ENCODE results near the gene PPIL1. TPM values are rescaled to one million over a fixed set of nuclear protein-coding genes. Genes with fewer than 3 reads are reported as not detected.

PPIL1 gene
- total and polyA plus RNA-seq, 4 donors = 15.8 to 23.9 (median 20.3) TPM

GRCh38 chr6:36890112-36890663 is 15.6 kb upstream of the PPIL1 start:
- TF ChIP-seq HNF4A (conservative IDR thresholded peaks at IDR 0.05) (no peak), JUND (IDR thresholded peaks at IDR 0.05) (no peak), MAX (IDR thresholded peaks at IDR 0.05) (no peak), YY1 (IDR thresholded peaks at IDR 0.05) (no peak), HNF4G (IDR thresholded peaks at IDR 0.05) (no peak), EGR1 (IDR thresholded peaks at IDR 0.05; ENCODE audit: low read depth in 2 of 2) (no peak)
- no peak overlapping the region for H3K4me3 ChIP-seq (ENCODE audit: low read depth in 1 of 3, low read length in 3 of 3)
- H3K9me3 ChIP-seq (ENCODE audit: control insufficient read depth in 4 of 4, low read length in 3 of 4) = no peaks in the 10 kb centered on the region
- no peaks in the 10 kb centered on the region for H3K27me3 ChIP-seq (ENCODE audit: control insufficient read depth in 4 of 4, insufficient read depth in 4 of 4, low read length in 3 of 4)
- no peak for DNase-seq (ENCODE audit: low spot score)
- 95% methylated on average over 3 of the region's 3 CpGs for WGBS
- H3K4me1 ChIP-seq (ENCODE audit: control insufficient read depth in 4 of 4, insufficient read depth in 4 of 4, low read length in 3 of 4) = peaks cover 0 to 18% (median 10%) of the 10 kb centered on the region in 4 donors
- H3K27ac ChIP-seq (ENCODE audit: low read depth in 1 of 2, low read length in 2 of 2) = no peak overlapping the region
- H3K9ac ChIP-seq (ENCODE audit: low read depth in 1 of 2, low read length in 2 of 2) = no peak overlapping the region
- H3K36me3 ChIP-seq (ENCODE audit: control insufficient read depth in 4 of 4, insufficient read depth in 3 of 4, low read depth in 1 of 4, low read length in 3 of 4) = peaks cover 0 to 8% (median 3%) of the 10 kb centered on the region in 4 donors

GRCh38 chr6:36888654-36889481 is 14.3 kb upstream of the PPIL1 start:
- Histone ChIP-seq H3K4me3 (ENCODE audit: low read depth in 1 of 3, low read length in 3 of 3) (no peak overlapping the region), H3K9ac (ENCODE audit: low read depth in 1 of 2, low read length in 2 of 2) (no peak overlapping the region), H3K36me3 (ENCODE audit: control insufficient read depth in 4 of 4, insufficient read depth in 3 of 4, low read depth in 1 of 4, low read length in 3 of 4) (peaks cover 0 to 2% (median 0%) of the 10 kb centered on the region in 4 donors), H3K27me3 (ENCODE audit: control insufficient read depth in 4 of 4, insufficient read depth in 4 of 4, low read length in 3 of 4) (no peaks in the 10 kb centered on the region), H3K4me1 (ENCODE audit: control insufficient read depth in 4 of 4, insufficient read depth in 4 of 4, low read length in 3 of 4) (peaks cover 0 to 21% (median 10%) of the 10 kb centered on the region in 4 donors), H3K27ac (ENCODE audit: low read depth in 1 of 2, low read length in 2 of 2) (no peak overlapping the region), H3K9me3 (ENCODE audit: control insufficient read depth in 4 of 4, low read length in 3 of 4) (no peaks in the 10 kb centered on the region)
- no peak for DNase-seq (ENCODE audit: low spot score)
- TF ChIP-seq RXRA (IDR thresholded peaks at IDR 0.05) (no peak), YY1 (IDR thresholded peaks at IDR 0.05) (no peak)
- WGBS = 67% methylated on average over 6 of the region's 6 CpGs

GRCh38 chr6:36888115-36888643 is 13.6 kb upstream of the PPIL1 start:
- Histone ChIP-seq H3K27ac (ENCODE audit: low read depth in 1 of 2, low read length in 2 of 2) (no peak overlapping the region), H3K9me3 (ENCODE audit: control insufficient read depth in 4 of 4, low read length in 3 of 4) (no peaks in the 10 kb centered on the region), H3K27me3 (ENCODE audit: control insufficient read depth in 4 of 4, insufficient read depth in 4 of 4, low read length in 3 of 4) (no peaks in the 10 kb centered on the region), H3K4me1 (ENCODE audit: control insufficient read depth in 4 of 4, insufficient read depth in 4 of 4, low read length in 3 of 4) (peaks cover 0 to 21% (median 10%) of the 10 kb centered on the region in 4 donors), H3K36me3 (ENCODE audit: control insufficient read depth in 4 of 4, insufficient read depth in 3 of 4, low read depth in 1 of 4, low read length in 3 of 4) (peaks cover 0 to 2% (median 0%) of the 10 kb centered on the region in 4 donors), H3K4me3 (ENCODE audit: low read depth in 1 of 3, low read length in 3 of 3) (no peak overlapping the region), H3K9ac (ENCODE audit: low read depth in 1 of 2, low read length in 2 of 2) (no peak overlapping the region)
- TF ChIP-seq HNF4A (conservative IDR thresholded peaks at IDR 0.05) (no peak), EGR1 (IDR thresholded peaks at IDR 0.05; ENCODE audit: low read depth in 2 of 2) (no peak), HNF4G (IDR thresholded peaks at IDR 0.05) (no peak), YY1 (IDR thresholded peaks at IDR 0.05) (no peak), ATF3 (IDR thresholded peaks at IDR 0.05) (no peak), SP1 (IDR thresholded peaks at IDR 0.05) (no peak), GABPA (IDR thresholded peaks at IDR 0.05 in 1 of 2, conservative IDR thresholded peaks at IDR 0.05 in 1 of 2) (no peak), REST (IDR thresholded peaks at IDR 0.05) (no peak), MAX (IDR thresholded peaks at IDR 0.05) (no peak), JUND (IDR thresholded peaks at IDR 0.05) (no peak), NR2F2 (IDR thresholded peaks at IDR 0.05) (no peak), RXRA (IDR thresholded peaks at IDR 0.05) (no peak), CTCF (IDR thresholded peaks at IDR 0.05; ENCODE audit: low read depth, low read length, missing input control) (no peak), TAF1 (conservative IDR thresholded peaks at IDR 0.05) (no peak), ZBTB33 (IDR thresholded peaks at IDR 0.05) (no peak), FOXA2 (IDR thresholded peaks at IDR 0.05) (no peak), FOXA1 (IDR thresholded peaks at IDR 0.05) (no peak)
- WGBS = 96% methylated on average over 7 of the region's 7 CpGs
- no peak for DNase-seq (ENCODE audit: low spot score)

Data from liver (tissue), 9 donors.